GM12864 (cell line): ENCODE data around the gene GDPD5.

Source experiments
- DNase-seq: peaks from one replicate; pipeline ENCODE4 v3.0.0-alpha.2; 2011; ENCODE audit warnings: low read depth
- H3K4me3 ChIP-seq: 2 replicates; pipeline ENCODE4 v1.5.1; 2011; ENCODE audit warnings: mild to moderate bottlenecking, low read depth, low read length, control low read depth
- TF ChIP-seq, protein P1 (sequence below): IDR thresholded peaks from 2 replicates; pipeline ENCODE4 v1.5.1; 2011; ENCODE audit warnings: low read depth, mild to moderate bottlenecking, moderate library complexity, low read length, control low read depth, inconsistent platforms; ENCODE audit errors: missing control alignments

Gene GDPD5

GRCh38 chr11:75428281-75428724 is 97.4 kb downstream of the GDPD5 start:
- DNase-seq = peak; percentile 83
- H3K4me3 ChIP-seq = peak overlapping the region; percentile 48
- TF ChIP-seq, protein P1, sequence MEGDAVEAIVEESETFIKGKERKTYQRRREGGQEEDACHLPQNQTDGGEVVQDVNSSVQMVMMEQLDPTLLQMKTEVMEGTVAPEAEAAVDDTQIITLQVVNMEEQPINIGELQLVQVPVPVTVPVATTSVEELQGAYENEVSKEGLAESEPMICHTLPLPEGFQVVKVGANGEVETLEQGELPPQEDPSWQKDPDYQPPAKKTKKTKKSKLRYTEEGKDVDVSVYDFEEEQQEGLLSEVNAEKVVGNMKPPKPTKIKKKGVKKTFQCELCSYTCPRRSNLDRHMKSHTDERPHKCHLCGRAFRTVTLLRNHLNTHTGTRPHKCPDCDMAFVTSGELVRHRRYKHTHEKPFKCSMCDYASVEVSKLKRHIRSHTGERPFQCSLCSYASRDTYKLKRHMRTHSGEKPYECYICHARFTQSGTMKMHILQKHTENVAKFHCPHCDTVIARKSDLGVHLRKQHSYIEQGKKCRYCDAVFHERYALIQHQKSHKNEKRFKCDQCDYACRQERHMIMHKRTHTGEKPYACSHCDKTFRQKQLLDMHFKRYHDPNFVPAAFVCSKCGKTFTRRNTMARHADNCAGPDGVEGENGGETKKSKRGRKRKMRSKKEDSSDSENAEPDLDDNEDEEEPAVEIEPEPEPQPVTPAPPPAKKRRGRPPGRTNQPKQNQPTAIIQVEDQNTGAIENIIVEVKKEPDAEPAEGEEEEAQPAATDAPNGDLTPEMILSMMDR = no peak

- H3K4me3 ChIP-seq = no peak overlapping the region
- TF ChIP-seq, protein P1 = no peak
- no peak for DNase-seq
These were observed 98.6 kb downstream of the GDPD5 start for GRCh38 chr11:75427181-75427580.

GRCh38 chr11:75426720-75427086 is 99.0 kb downstream of the GDPD5 start:
- H3K4me3 ChIP-seq = no peak overlapping the region
- TF ChIP-seq, protein P1 = no peak
- DNase-seq = no peak

DNA sequence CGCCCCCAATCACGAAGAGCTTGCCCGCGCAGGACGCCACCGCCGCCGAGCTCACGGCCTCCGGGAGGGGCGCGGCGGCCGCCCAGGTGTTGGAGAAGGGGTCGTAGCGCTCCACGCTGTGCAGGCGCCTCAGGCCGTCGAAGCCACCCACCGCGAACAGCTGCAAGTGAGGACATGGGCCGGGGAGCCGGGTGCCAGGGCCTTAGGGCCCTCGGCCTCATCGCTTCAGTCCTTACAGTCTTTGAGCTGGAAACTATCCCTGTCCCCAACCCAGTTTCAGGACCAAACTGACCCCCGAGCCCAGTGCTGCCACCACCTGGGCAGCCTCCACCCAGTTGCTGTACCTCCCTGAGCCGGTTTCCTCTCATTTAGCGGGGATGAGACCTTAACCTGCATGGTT is 100.3 kb downstream of the GDPD5 start:
- TF ChIP-seq, protein P1 = peak; percentile 22
- H3K4me3 ChIP-seq = no peak overlapping the region
- DNase-seq = no peak

- TF ChIP-seq, protein P1 = no peak
- no peak for DNase-seq
- H3K4me3 ChIP-seq = no peak overlapping the region
These were observed 101.3 kb downstream of the GDPD5 start for GRCh38 chr11:75424396-75424795.

- H3K4me3 ChIP-seq = no peak overlapping the region
- DNase-seq = no peak
- TF ChIP-seq, protein P1 = no peak
These were observed 102.0 kb downstream of the GDPD5 start for GRCh38 chr11:75423721-75424120.
